ENCODE results near the gene ATXN7L3. TPM values are rescaled to one million over a fixed set of nuclear protein-coding genes. Genes with fewer than 3 reads are reported as not detected.

The ATXN7L3 gene
- total and polyA plus RNA-seq, 2 donors from 2014 or later = 20.0 to 64.8 TPM

- Histone ChIP-seq H3K27ac (ENCODE audit: low read depth in 2 of 2, low read length in 2 of 2) (no peak overlapping the region), H3K9me3 (ENCODE audit: control insufficient read depth in 2 of 3, insufficient read depth in 1 of 3, low read length in 3 of 3) (no peaks in the 10 kb centered on the region), H3K9ac (ENCODE audit: low read length in 3 of 3) (no peak overlapping the region), H3K4me3 (ENCODE audit: low read length in 3 of 3) (no peak overlapping the region), H3K27me3 (ENCODE audit: control insufficient read depth, insufficient read depth, low read length) (no peaks in the 10 kb centered on the region), H3K36me3 (ENCODE audit: control insufficient read depth in 2 of 3, insufficient read depth in 3 of 3, low read length in 3 of 3) (peaks cover 0 to 3% (median 2%) of the 10 kb centered on the region in 3 donors), H3K4me1 (ENCODE audit: control insufficient read depth in 2 of 3, insufficient read depth in 2 of 3, low read depth in 1 of 3, low read length in 3 of 3) (peaks cover 0 to 3% (median 0%) of the 10 kb centered on the region in 3 donors)
- intact Hi-C loops (cut with DNase I) = no loop called here
- DNase-seq (no peak), FAIRE-seq (no peak)
- no peak for TF ChIP-seq CTCF (IDR thresholded peaks at IDR 0.05; ENCODE audit: borderline replicate concordance, extremely low read depth, insufficient read depth)
Measured at GRCh38 chr17:44176671-44177501, 22.8 kb downstream of the ATXN7L3 start.

GRCh38 chr17:44176257-44176656 lies 23.4 kb downstream of the ATXN7L3 start:
- Histone ChIP-seq H3K27ac (ENCODE audit: low read depth in 2 of 2, low read length in 2 of 2) (no peak overlapping the region), H3K9me3 (ENCODE audit: control insufficient read depth in 2 of 3, insufficient read depth in 1 of 3, low read length in 3 of 3) (no peaks in the 10 kb centered on the region), H3K9ac (ENCODE audit: low read length in 3 of 3) (no peak overlapping the region), H3K27me3 (ENCODE audit: control insufficient read depth, insufficient read depth, low read length) (no peaks in the 10 kb centered on the region), H3K4me3 (ENCODE audit: low read length in 3 of 3) (no peak overlapping the region), H3K36me3 (ENCODE audit: control insufficient read depth in 2 of 3, insufficient read depth in 3 of 3, low read length in 3 of 3) (no peaks in the 10 kb centered on the region), H3K4me1 (ENCODE audit: control insufficient read depth in 2 of 3, insufficient read depth in 2 of 3, low read depth in 1 of 3, low read length in 3 of 3) (no peaks in the 10 kb centered on the region)
- DNase-seq (no peak), FAIRE-seq (no peak)
- no peak for TF ChIP-seq CTCF (IDR thresholded peaks at IDR 0.05; ENCODE audit: borderline replicate concordance, extremely low read depth, insufficient read depth)
- intact Hi-C loops (cut with DNase I) = no loop called here

- Histone ChIP-seq H3K9me3 (ENCODE audit: control insufficient read depth in 2 of 3, insufficient read depth in 1 of 3, low read length in 3 of 3) (no peaks in the 10 kb centered on the region), H3K9ac (ENCODE audit: low read length in 3 of 3) (no peak overlapping the region), H3K4me3 (ENCODE audit: low read length in 3 of 3) (no peak overlapping the region), H3K36me3 (ENCODE audit: control insufficient read depth in 2 of 3, insufficient read depth in 3 of 3, low read length in 3 of 3) (no peaks in the 10 kb centered on the region), H3K27ac (ENCODE audit: low read depth in 2 of 2, low read length in 2 of 2) (no peak overlapping the region), H3K4me1 (ENCODE audit: control insufficient read depth in 2 of 3, insufficient read depth in 2 of 3, low read depth in 1 of 3, low read length in 3 of 3) (peaks cover 0 to 4% (median 0%) of the 10 kb centered on the region in 3 donors), H3K27me3 (ENCODE audit: control insufficient read depth, insufficient read depth, low read length) (no peaks in the 10 kb centered on the region)
- no peak for TF ChIP-seq CTCF (IDR thresholded peaks at IDR 0.05; ENCODE audit: borderline replicate concordance, extremely low read depth, insufficient read depth)
- FAIRE-seq = no peak
- no peak for DNase-seq
- intact Hi-C loops (cut with DNase I) = no loop called here
Measured at GRCh38 chr17:44174427-44174826, 25.3 kb downstream of the ATXN7L3 start.
